Bronchial epithelial cell (primary cell): ENCODE measurements around the gene AK8. TPM values are rescaled to one million over a fixed set of nuclear protein-coding genes. Genes with fewer than 3 reads are reported as not detected.

Experiments used
- DNase-seq: peaks from one replicate; pipeline ENCODE4 v3.0.0-alpha.2; 2010; ENCODE audit warnings: low read depth
- FAIRE-seq: peaks from 2 replicates; lab custom pipeline; 2011; peaks lifted over from hg19 to GRCh38; lab: Jason Lieb, UNC
- H3K27me3 ChIP-seq: 2 replicates; pipeline ENCODE4 v1.5.1; 2011; ENCODE audit warnings: low read length; ENCODE audit not compliant: control insufficient read depth, insufficient read depth
- H3K36me3 ChIP-seq: 2 replicates; pipeline ENCODE4 v1.5.1; 2011; ENCODE audit warnings: low read length; ENCODE audit not compliant: control insufficient read depth, insufficient read depth
- H3K4me3 ChIP-seq: 2 replicates; pipeline ENCODE4 v1.5.1; 2011; ENCODE audit warnings: mild to moderate bottlenecking, low read depth, low read length, control low read depth
- CTCF ChIP-seq: IDR thresholded peaks from 2 replicates; pipeline ENCODE4 v1.5.1; 2011; ENCODE audit warnings: mild to moderate bottlenecking, moderate library complexity, low read length, control low read depth, inconsistent platforms; ENCODE audit not compliant: insufficient read depth, severe bottlenecking
- total RNA-seq: library from RNA; depleted of rRNA; stranded (reverse); fragments of >200 nt; gene quantifications from 2 replicates; pipeline ENCODE4 v1.2.1, GENCODE V29; 2014

AK8 gene
- total RNA-seq, 1 donor from 2014 or later, result not detected

GRCh38 chr9:132753593-132753880 lies 124.5 kb downstream of the AK8 start:
- Histone ChIP-seq H3K36me3 (no peaks in the 10 kb centered on the region), H3K4me3 (no peak overlapping the region), H3K27me3 (peaks cover 8% of the 10 kb centered on the region)
- no peak for DNase-seq
- TF ChIP-seq CTCF, result no peak
- FAIRE-seq, result no peak

GRCh38 chr9:132752877-132753592 lies 125.0 kb downstream of the AK8 start:
- TF ChIP-seq CTCF, result no peak
- Histone ChIP-seq H3K4me3 (no peak overlapping the region), H3K36me3 (no peaks in the 10 kb centered on the region), H3K27me3 (peaks cover 8% of the 10 kb centered on the region)
- FAIRE-seq, result no peak
- no peak for DNase-seq

GRCh38 chr9:132750668-132751067 lies 127.4 kb downstream of the AK8 start:
- FAIRE-seq (no peak), DNase-seq (no peak)
- TF ChIP-seq CTCF, result no peak
- peaks cover 13% of the 10 kb centered on the region for H3K27me3 ChIP-seq
- H3K36me3 ChIP-seq, result no peaks in the 10 kb centered on the region
- no peak overlapping the region for H3K4me3 ChIP-seq

GRCh38 chr9:132749306-132749705 lies 128.8 kb downstream of the AK8 start:
- TF ChIP-seq CTCF, result no peak
- no peaks in the 10 kb centered on the region for H3K36me3 ChIP-seq
- peaks cover 22% of the 10 kb centered on the region for H3K27me3 ChIP-seq
- FAIRE-seq (no peak), DNase-seq (no peak)
- H3K4me3 ChIP-seq, result no peak overlapping the region

- DNase-seq (no peak), FAIRE-seq (peak; percentile 94)
- Histone ChIP-seq H3K4me3 (no peak overlapping the region), H3K36me3 (no peaks in the 10 kb centered on the region), H3K27me3 (peaks cover 24% of the 10 kb centered on the region)
- TF ChIP-seq CTCF, result no peak
These were observed 129.6 kb downstream of the AK8 start for GRCh38 chr9:132748450-132748849.
